ENCODE measurements around the gene CDT1.

Gene CDT1

GRCh38 chr16:88792668-88793250 is 10.8 kb upstream of the CDT1 start:
- WGBS, 2 experiments: 88 to 90% methylated on average over 12 of the region's 12 CpGs
- H3K27ac ChIP-seq (ENCODE audit: insufficient read depth, low read depth, low read length, poor library complexity, severe bottlenecking): no peak overlapping the region
- no peak overlapping the region for H3K4me3 ChIP-seq (ENCODE audit: insufficient read depth, low read depth, low read length)
- no peaks in the 10 kb centered on the region for H3K36me3 ChIP-seq (ENCODE audit: control insufficient read depth, insufficient read depth, low read length)
- H3K9me3 ChIP-seq (ENCODE audit: control insufficient read depth, low read length): no peaks in the 10 kb centered on the region
- peaks cover 19% of the 10 kb centered on the region for H3K4me1 ChIP-seq (ENCODE audit: control insufficient read depth, insufficient read depth, low read length)
- H3K27me3 ChIP-seq (ENCODE audit: control insufficient read depth, insufficient read depth, low read length, poor library complexity, severe bottlenecking): no peaks in the 10 kb centered on the region

GRCh38 chr16:88793251-88793954 is 10.2 kb upstream of the CDT1 start:
- no peak overlapping the region for H3K27ac ChIP-seq (ENCODE audit: insufficient read depth, low read depth, low read length, poor library complexity, severe bottlenecking)
- no peaks in the 10 kb centered on the region for H3K36me3 ChIP-seq (ENCODE audit: control insufficient read depth, insufficient read depth, low read length)
- H3K4me3 ChIP-seq (ENCODE audit: insufficient read depth, low read depth, low read length): no peak overlapping the region
- H3K27me3 ChIP-seq (ENCODE audit: control insufficient read depth, insufficient read depth, low read length, poor library complexity, severe bottlenecking): no peaks in the 10 kb centered on the region
- no peaks in the 10 kb centered on the region for H3K9me3 ChIP-seq (ENCODE audit: control insufficient read depth, low read length)
- H3K4me1 ChIP-seq (ENCODE audit: control insufficient read depth, insufficient read depth, low read length): peaks cover 19% of the 10 kb centered on the region
- 74 to 75% methylated on average over 35 of the region's 35 CpGs for WGBS, 2 experiments

- no peaks in the 10 kb centered on the region for H3K9me3 ChIP-seq (ENCODE audit: control insufficient read depth, low read length)
- no peak overlapping the region for H3K4me3 ChIP-seq (ENCODE audit: insufficient read depth, low read depth, low read length)
- no peaks in the 10 kb centered on the region for H3K36me3 ChIP-seq (ENCODE audit: control insufficient read depth, insufficient read depth, low read length)
- H3K27me3 ChIP-seq (ENCODE audit: control insufficient read depth, insufficient read depth, low read length, poor library complexity, severe bottlenecking): no peaks in the 10 kb centered on the region
- no CpG with 5 or more reads among the region's 4 CpGs for WGBS, 2 experiments
- no peak overlapping the region for H3K27ac ChIP-seq (ENCODE audit: insufficient read depth, low read depth, low read length, poor library complexity, severe bottlenecking)
- peaks cover 14% of the 10 kb centered on the region for H3K4me1 ChIP-seq (ENCODE audit: control insufficient read depth, insufficient read depth, low read length)
Measured at GRCh38 chr16:88796278-88796677, 7.3 kb upstream of the CDT1 start.

GRCh38 chr16:88798073-88798472 is 5.5 kb upstream of the CDT1 start:
- H3K27me3 ChIP-seq (ENCODE audit: control insufficient read depth, insufficient read depth, low read length, poor library complexity, severe bottlenecking): no peaks in the 10 kb centered on the region
- no peaks in the 10 kb centered on the region for H3K9me3 ChIP-seq (ENCODE audit: control insufficient read depth, low read length)
- H3K27ac ChIP-seq (ENCODE audit: insufficient read depth, low read depth, low read length, poor library complexity, severe bottlenecking): no peak overlapping the region
- no peaks in the 10 kb centered on the region for H3K4me1 ChIP-seq (ENCODE audit: control insufficient read depth, insufficient read depth, low read length)
- no peaks in the 10 kb centered on the region for H3K36me3 ChIP-seq (ENCODE audit: control insufficient read depth, insufficient read depth, low read length)
- 93 to 94% methylated on average over 4 of the region's 4 CpGs for WGBS, 2 experiments
- H3K4me3 ChIP-seq (ENCODE audit: insufficient read depth, low read depth, low read length): no peak overlapping the region

- no peak overlapping the region for H3K4me3 ChIP-seq (ENCODE audit: insufficient read depth, low read depth, low read length)
Measured at GRCh38 chr16:88798772-88799455, 4.7 kb upstream of the CDT1 start.

GRCh38 chr16:88799569-88800276 is 3.9 kb upstream of the CDT1 start:
- Histone ChIP-seq H3K4me3 (ENCODE audit: insufficient read depth, low read depth, low read length) (no peak overlapping the region), H3K9me3 (ENCODE audit: control insufficient read depth, low read length) (no peaks in the 10 kb centered on the region), H3K27ac (ENCODE audit: insufficient read depth, low read depth, low read length, poor library complexity, severe bottlenecking) (no peak overlapping the region), H3K27me3 (ENCODE audit: control insufficient read depth, insufficient read depth, low read length, poor library complexity, severe bottlenecking) (no peaks in the 10 kb centered on the region), H3K4me1 (ENCODE audit: control insufficient read depth, insufficient read depth, low read length) (peaks cover 3% of the 10 kb centered on the region), H3K36me3 (ENCODE audit: control insufficient read depth, insufficient read depth, low read length) (peaks cover 2% of the 10 kb centered on the region)
- 91% methylated on average over 17 of the region's 17 CpGs for WGBS, 2 experiments

More at GRCh38 chr16:88798772-88799455, 4.7 kb upstream of the CDT1 start:
- Histone ChIP-seq H3K27ac (ENCODE audit: insufficient read depth, low read depth, low read length, poor library complexity, severe bottlenecking) (no peak overlapping the region), H3K36me3 (ENCODE audit: control insufficient read depth, insufficient read depth, low read length) (no peaks in the 10 kb centered on the region), H3K9me3 (ENCODE audit: control insufficient read depth, low read length) (no peaks in the 10 kb centered on the region), H3K4me1 (ENCODE audit: control insufficient read depth, insufficient read depth, low read length) (no peaks in the 10 kb centered on the region), H3K27me3 (ENCODE audit: control insufficient read depth, insufficient read depth, low read length, poor library complexity, severe bottlenecking) (no peaks in the 10 kb centered on the region)

- WGBS, 2 experiments: 86 to 88% methylated on average over 6 of the region's 6 CpGs
- no peak overlapping the region for H3K27ac ChIP-seq (ENCODE audit: insufficient read depth, low read depth, low read length, poor library complexity, severe bottlenecking)
- no peaks in the 10 kb centered on the region for H3K27me3 ChIP-seq (ENCODE audit: control insufficient read depth, insufficient read depth, low read length, poor library complexity, severe bottlenecking)
- H3K9me3 ChIP-seq (ENCODE audit: control insufficient read depth, low read length): no peaks in the 10 kb centered on the region
- no peak overlapping the region for H3K4me3 ChIP-seq (ENCODE audit: insufficient read depth, low read depth, low read length)
- H3K36me3 ChIP-seq (ENCODE audit: control insufficient read depth, insufficient read depth, low read length): peaks cover 7% of the 10 kb centered on the region
- H3K4me1 ChIP-seq (ENCODE audit: control insufficient read depth, insufficient read depth, low read length): peaks cover 8% of the 10 kb centered on the region
Measured at GRCh38 chr16:88800277-88800592, 3.4 kb upstream of the CDT1 start.

GRCh38 chr16:88804173-88804551 is 573 bp downstream of the CDT1 start:
- WGBS, 2 experiments: 2% methylated on average over 16 of the region's 16 CpGs
- Histone ChIP-seq H3K27me3 (ENCODE audit: control insufficient read depth, insufficient read depth, low read length, poor library complexity, severe bottlenecking) (no peaks in the 10 kb centered on the region), H3K9me3 (ENCODE audit: control insufficient read depth, low read length) (no peaks in the 10 kb centered on the region), H3K36me3 (ENCODE audit: control insufficient read depth, insufficient read depth, low read length) (peaks cover 37% of the 10 kb centered on the region), H3K27ac (ENCODE audit: insufficient read depth, low read depth, low read length, poor library complexity, severe bottlenecking) (no peak overlapping the region), H3K4me3 (ENCODE audit: insufficient read depth, low read depth, low read length) (peak overlapping the region; percentile 54), H3K4me1 (ENCODE audit: control insufficient read depth, insufficient read depth, low read length) (peaks cover 10% of the 10 kb centered on the region)

- Histone ChIP-seq H3K27me3 (ENCODE audit: control insufficient read depth, insufficient read depth, low read length, poor library complexity, severe bottlenecking) (no peaks in the 10 kb centered on the region), H3K9me3 (ENCODE audit: control insufficient read depth, low read length) (no peaks in the 10 kb centered on the region), H3K4me1 (ENCODE audit: control insufficient read depth, insufficient read depth, low read length) (peaks cover 10% of the 10 kb centered on the region), H3K4me3 (ENCODE audit: insufficient read depth, low read depth, low read length) (peak overlapping the region; percentile 54), H3K27ac (ENCODE audit: insufficient read depth, low read depth, low read length, poor library complexity, severe bottlenecking) (no peak overlapping the region), H3K36me3 (ENCODE audit: control insufficient read depth, insufficient read depth, low read length) (peaks cover 37% of the 10 kb centered on the region)
- whole genome bisulfite sequencing, 2 experiments: 62 to 63% methylated on average over 39 of the region's 39 CpGs
Measured at GRCh38 chr16:88804552-88805339, 1.2 kb downstream of the CDT1 start.

Measured in ectodermal cell (in vitro differentiated cells).